GM12878 (cell line): ENCODE data around the gene ZNF407.

ENCODE experiments used
- ATF3 ChIP-seq: IDR thresholded peaks from 2 replicates; pipeline ENCODE4 v1.6.1; 2011; ENCODE audit warnings: low read depth, mild to moderate bottlenecking, low read length, moderate library complexity, borderline replicate concordance; ENCODE audit errors: extremely low read depth
- CTCF ChIP-seq, 3 experiments: IDR thresholded peaks in 2 of 3; conservative IDR thresholded peaks in 1 of 3; 2 replicates each; pipeline ENCODE4 v1.5.1; 2011; ENCODE audit warnings: low read depth in 3 of 3, low read length in 3 of 3, mild to moderate bottlenecking in 3 of 3, control low read depth in 2 of 3, moderate library complexity in 2 of 3, inconsistent platforms in 1 of 3, mixed read lengths in 1 of 3; ENCODE audit not compliant: control insufficient read depth in 2 of 3, insufficient read depth in 1 of 3; ENCODE audit errors: extremely low read depth in 1 of 3
- MAX ChIP-seq: IDR thresholded peaks from 2 replicates; pipeline ENCODE4 v1.6.1; 2012; ENCODE audit warnings: low read depth, low read length, improper control_type of control experiment
- PML ChIP-seq: IDR thresholded peaks from 2 replicates; pipeline ENCODE4 v1.6.1; 2012; ENCODE audit warnings: low read length, inconsistent platforms
- POLR2AphosphoS5 ChIP-seq: IDR thresholded peaks from 2 replicates; pipeline ENCODE4 v1.6.1; 2011; ENCODE audit warnings: mild to moderate bottlenecking, low read length, inconsistent platforms

GRCh38 chr18:74818516-74819175 lies 221.0 kb downstream of the ZNF407 start:
- TF ChIP-seq PML (no peak), CTCF (IDR thresholded peaks at IDR 0.05 in 2 of 3, conservative IDR thresholded peaks at IDR 0.05 in 1 of 3; ENCODE audit: control insufficient read depth in 2 of 3, extremely low read depth in 1 of 3, insufficient read depth in 1 of 3, low read depth in 3 of 3, low read length in 3 of 3) (no peak), ATF3 (no peak), MAX (no peak), POLR2AphosphoS5 (no peak)
